GM12801 (cell line): ENCODE measurements around the gene TSPAN5.

ENCODE experiments used
- TF ChIP-seq, protein P1 (sequence below): IDR thresholded peaks from one replicate; pipeline ENCODE4 v1.5.1; 2011; ENCODE audit warnings: control low read depth; ENCODE audit not compliant: insufficient read length; ENCODE audit errors: extremely low read depth

TSPAN5 gene

GRCh38 chr4:98623126-98623802 lies 35.1 kb downstream of the TSPAN5 start:
- TF ChIP-seq, protein P1, sequence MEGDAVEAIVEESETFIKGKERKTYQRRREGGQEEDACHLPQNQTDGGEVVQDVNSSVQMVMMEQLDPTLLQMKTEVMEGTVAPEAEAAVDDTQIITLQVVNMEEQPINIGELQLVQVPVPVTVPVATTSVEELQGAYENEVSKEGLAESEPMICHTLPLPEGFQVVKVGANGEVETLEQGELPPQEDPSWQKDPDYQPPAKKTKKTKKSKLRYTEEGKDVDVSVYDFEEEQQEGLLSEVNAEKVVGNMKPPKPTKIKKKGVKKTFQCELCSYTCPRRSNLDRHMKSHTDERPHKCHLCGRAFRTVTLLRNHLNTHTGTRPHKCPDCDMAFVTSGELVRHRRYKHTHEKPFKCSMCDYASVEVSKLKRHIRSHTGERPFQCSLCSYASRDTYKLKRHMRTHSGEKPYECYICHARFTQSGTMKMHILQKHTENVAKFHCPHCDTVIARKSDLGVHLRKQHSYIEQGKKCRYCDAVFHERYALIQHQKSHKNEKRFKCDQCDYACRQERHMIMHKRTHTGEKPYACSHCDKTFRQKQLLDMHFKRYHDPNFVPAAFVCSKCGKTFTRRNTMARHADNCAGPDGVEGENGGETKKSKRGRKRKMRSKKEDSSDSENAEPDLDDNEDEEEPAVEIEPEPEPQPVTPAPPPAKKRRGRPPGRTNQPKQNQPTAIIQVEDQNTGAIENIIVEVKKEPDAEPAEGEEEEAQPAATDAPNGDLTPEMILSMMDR: no peak

- TF ChIP-seq, protein P1: no peak
Measured at GRCh38 chr4:98620087-98620784, 38.2 kb downstream of the TSPAN5 start.

GRCh38 chr4:98619180-98619579 lies 39.2 kb downstream of the TSPAN5 start:
- TF ChIP-seq, protein P1: no peak

- TF ChIP-seq, protein P1: no peak
Measured at GRCh38 chr4:98618680-98619079, 39.7 kb downstream of the TSPAN5 start.

- TF ChIP-seq, protein P1: no peak
Measured at GRCh38 chr4:98617358-98618047, 40.9 kb downstream of the TSPAN5 start.

GRCh38 chr4:98615991-98616390 lies 42.4 kb downstream of the TSPAN5 start:
- TF ChIP-seq, protein P1: no peak

GRCh38 chr4:98614662-98615061 lies 43.7 kb downstream of the TSPAN5 start:
- TF ChIP-seq, protein P1: no peak
